Spinal cord (tissue), 10 donors: Measurements from ENCODE around the gene FAM174C. TPM values are rescaled to one million over a fixed set of nuclear protein-coding genes. Genes with fewer than 3 reads are reported as not detected.

ENCODE experiments used
- DNase-seq, 6 donors: peaks; one replicate each; pipeline versions ENCODE4 v3.0.0 to v3.0.0-alpha.2; 2013 to 2015; ENCODE audit warnings: low spot score in 6 of 6, low read depth in 4 of 6
- H3K27ac ChIP-seq: one replicate; pipeline ENCODE4 v1.5.1; 2013; ENCODE audit warnings: low read depth, low read length, control low read depth
- H3K27me3 ChIP-seq: one replicate; pipeline ENCODE4 v1.6.1; 2013; ENCODE audit warnings: low read length; ENCODE audit not compliant: control insufficient read depth, insufficient read depth
- H3K36me3 ChIP-seq: one replicate; pipeline ENCODE4 v1.6.1; 2013; ENCODE audit warnings: low read length; ENCODE audit not compliant: control insufficient read depth, insufficient read depth
- H3K4me1 ChIP-seq: one replicate; pipeline ENCODE4 v1.6.1; 2013; ENCODE audit warnings: low read length; ENCODE audit not compliant: control insufficient read depth, insufficient read depth
- H3K4me3 ChIP-seq: one replicate; pipeline ENCODE4 v1.5.1; 2013; ENCODE audit warnings: low read depth, low read length, control low read depth
- H3K9me3 ChIP-seq: one replicate; pipeline ENCODE4 v1.6.1; 2013; ENCODE audit warnings: low read length; ENCODE audit not compliant: control insufficient read depth, insufficient read depth
- WGBS: methylation state at CpG from one replicate; pipeline ENCODE4 v1.1.5; 2013; ENCODE audit warnings: missing lambda C conversion rate; ENCODE audit not compliant: insufficient coverage; 5-methylcytosine and 5-hydroxymethylcytosine counted together
- polyA plus RNA-seq, 2 donors: library from polyadenylated mRNA; unstranded; fragments of 120-200 nt; gene quantifications; one replicate each; pipeline ENCODE4 v1.2.1, GENCODE V29; 2013; ENCODE audit not compliant: insufficient read length in 2 of 2
- total RNA-seq, 2 donors: library from RNA; depleted of rRNA in 1 of 2; stranded (reverse); fragments of 120-200 nt in 1 of 2; fragments of >200 nt in 1 of 2; gene quantifications; one replicate each; pipeline versions ENCODE4 v1.2.3 to v1.2.4, GENCODE V29; 2013 to 2014
- donor health status: healthy.

The FAM174C gene
- total and polyA plus RNA-seq, 4 donors, result 3.7 to 32.9 (median 25.2) TPM

- H3K36me3 ChIP-seq, result peaks cover 46% of the 10 kb centered on the region
- H3K27me3 ChIP-seq, result no peaks in the 10 kb centered on the region
- peak overlapping the region; percentile 24 for H3K4me3 ChIP-seq
- DNase-seq, result no peak
- 15% methylated on average over 30 of the region's 35 CpGs for WGBS
- peaks cover 90% of the 10 kb centered on the region for H3K4me1 ChIP-seq
- H3K9me3 ChIP-seq, result no peaks in the 10 kb centered on the region
- peak overlapping the region; percentile 88 for H3K27ac ChIP-seq
These were observed 7.7 kb upstream of the FAM174C start for GRCh38 chr19:1267477-1268225.

- peaks cover 52% of the 10 kb centered on the region for H3K36me3 ChIP-seq
- peak overlapping the region; percentile 88 for H3K4me3 ChIP-seq
- 40% methylated on average over 40 of the region's 40 CpGs for WGBS
- peaks cover 90% of the 10 kb centered on the region for H3K4me1 ChIP-seq
- no peaks in the 10 kb centered on the region for H3K9me3 ChIP-seq
- peak overlapping the region; percentile 88 for H3K27ac ChIP-seq
- no peak for DNase-seq
- no peaks in the 10 kb centered on the region for H3K27me3 ChIP-seq
These were observed 6.9 kb upstream of the FAM174C start for GRCh38 chr19:1268226-1269064.

GRCh38 chr19:1269065-1269477 lies 6.3 kb upstream of the FAM174C start, which contains the start of gene CIRBP:
TSS of gene CIRBP (plus strand) at chr19:1269332. CDS start at chr19:1270934, 1,602 bp downstream.
- Histone ChIP-seq H3K27me3 (no peaks in the 10 kb centered on the region), H3K36me3 (peaks cover 58% of the 10 kb centered on the region), H3K27ac (peak within 1 kb of the TSS; percentile 88), H3K9me3 (no peaks in the 10 kb centered on the region), H3K4me1 (peaks cover 92% of the 10 kb centered on the region), H3K4me3 (peak within 1 kb of the TSS; percentile 88)
- WGBS, result under 1% methylated on average over 50 of the region's 50 CpGs
- peak; percentile 88 to 100 (median 98) for DNase-seq

- Histone ChIP-seq H3K36me3 (peaks cover 60% of the 10 kb centered on the region), H3K27ac (peak overlapping the region; percentile 88), H3K9me3 (no peaks in the 10 kb centered on the region), H3K27me3 (no peaks in the 10 kb centered on the region), H3K4me3 (peak overlapping the region; percentile 88), H3K4me1 (peaks cover 93% of the 10 kb centered on the region)
- DNase-seq, result peak in 5 of 6 donors; percentile 78 to 96 (median 82)
- WGBS, result under 1% methylated on average over 64 of the region's 64 CpGs
These were observed 5.7 kb upstream of the FAM174C start for GRCh38 chr19:1269478-1270212.

- no peaks in the 10 kb centered on the region for H3K9me3 ChIP-seq
- peaks cover 91% of the 10 kb centered on the region for H3K4me1 ChIP-seq
- DNase-seq, result no peak
- H3K27me3 ChIP-seq, result no peaks in the 10 kb centered on the region
- H3K4me3 ChIP-seq, result peak overlapping the region; percentile 88
- H3K36me3 ChIP-seq, result peaks cover 60% of the 10 kb centered on the region
- H3K27ac ChIP-seq, result peak overlapping the region; percentile 88
- WGBS, result 29% methylated on average over 5 of the region's 8 CpGs
These were observed 5.0 kb upstream of the FAM174C start for GRCh38 chr19:1270213-1270853.

GRCh38 chr19:1270854-1271527 lies 4.3 kb upstream of the FAM174C start:
- Histone ChIP-seq H3K9me3 (no peaks in the 10 kb centered on the region), H3K27me3 (no peaks in the 10 kb centered on the region), H3K36me3 (peaks cover 58% of the 10 kb centered on the region), H3K27ac (peak overlapping the region; percentile 88), H3K4me1 (peaks cover 89% of the 10 kb centered on the region), H3K4me3 (peak overlapping the region; percentile 88)
- no peak for DNase-seq
- 75% methylated on average over 25 of the region's 26 CpGs for WGBS

- H3K27ac ChIP-seq, result no peak overlapping the region
- H3K36me3 ChIP-seq, result peaks cover 62% of the 10 kb centered on the region
- H3K4me1 ChIP-seq, result peaks cover 90% of the 10 kb centered on the region
- DNase-seq, result no peak
- 79% methylated on average over 33 of the region's 37 CpGs for WGBS
- H3K9me3 ChIP-seq, result no peaks in the 10 kb centered on the region
- H3K27me3 ChIP-seq, result no peaks in the 10 kb centered on the region
- no peak overlapping the region for H3K4me3 ChIP-seq
These were observed 3.6 kb upstream of the FAM174C start for GRCh38 chr19:1271528-1272422.
